EL (cell line): ENCODE results near the gene CLIC5.

ENCODE experiments used
- DNase-seq: peaks from one replicate; pipeline ENCODE4 v3.0.0-alpha.2; 2016

The CLIC5 gene

GRCh38 chr6:45990162-45990561 lies 25.5 kb downstream of the CLIC5 start:
- DNase-seq: no peak

DNA sequence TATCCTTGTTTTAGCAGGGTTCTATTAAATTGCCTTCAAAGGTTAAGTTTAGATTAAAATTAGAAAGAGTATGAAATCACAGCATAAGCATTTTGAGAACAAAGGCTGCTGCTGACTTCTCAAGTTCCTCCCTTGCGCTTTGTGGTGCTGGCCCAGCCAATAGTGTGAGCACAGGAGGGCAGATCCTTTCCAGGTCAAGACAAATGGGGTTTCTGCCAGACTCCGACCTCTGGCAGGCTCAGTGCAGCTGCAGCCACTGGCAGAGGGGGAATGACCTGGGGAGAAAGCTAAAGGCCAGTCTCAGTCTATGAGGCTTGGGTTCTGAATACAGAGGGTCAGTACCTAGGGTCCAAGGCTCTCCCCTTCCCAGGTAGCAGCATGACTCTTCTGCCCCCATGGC lies 27.0 kb downstream of the CLIC5 start:
- DNase-seq: no peak

GRCh38 chr6:45987856-45988255 lies 27.8 kb downstream of the CLIC5 start:
- no peak for DNase-seq

- DNase-seq: peak; percentile 2
These were observed 28.9 kb downstream of the CLIC5 start for GRCh38 chr6:45986746-45987274.

GRCh38 chr6:45984788-45985425 lies 30.8 kb downstream of the CLIC5 start:
- DNase-seq: no peak

DNA sequence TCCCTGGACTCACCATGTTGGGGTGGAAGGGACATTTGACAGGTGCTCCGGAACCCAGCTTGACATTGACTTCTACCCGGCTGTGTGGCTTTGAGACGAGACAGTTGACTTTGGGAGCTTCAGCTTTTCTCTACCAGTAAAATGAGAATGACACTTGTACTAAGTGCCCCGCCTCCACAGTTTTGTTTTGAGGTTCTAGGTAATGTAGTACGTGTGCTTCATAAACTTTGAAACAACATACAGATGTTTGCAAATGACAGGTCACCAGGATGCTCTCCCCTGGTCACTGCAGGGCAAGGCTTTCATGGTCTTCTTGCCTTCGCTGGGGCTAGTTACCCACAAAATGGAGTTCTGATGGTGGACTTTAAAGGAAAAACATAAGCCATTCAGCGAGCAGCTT lies 31.3 kb downstream of the CLIC5 start:
- DNase-seq: no peak

- DNase-seq: no peak
These were observed 32.6 kb downstream of the CLIC5 start for GRCh38 chr6:45983062-45983461.

DNA sequence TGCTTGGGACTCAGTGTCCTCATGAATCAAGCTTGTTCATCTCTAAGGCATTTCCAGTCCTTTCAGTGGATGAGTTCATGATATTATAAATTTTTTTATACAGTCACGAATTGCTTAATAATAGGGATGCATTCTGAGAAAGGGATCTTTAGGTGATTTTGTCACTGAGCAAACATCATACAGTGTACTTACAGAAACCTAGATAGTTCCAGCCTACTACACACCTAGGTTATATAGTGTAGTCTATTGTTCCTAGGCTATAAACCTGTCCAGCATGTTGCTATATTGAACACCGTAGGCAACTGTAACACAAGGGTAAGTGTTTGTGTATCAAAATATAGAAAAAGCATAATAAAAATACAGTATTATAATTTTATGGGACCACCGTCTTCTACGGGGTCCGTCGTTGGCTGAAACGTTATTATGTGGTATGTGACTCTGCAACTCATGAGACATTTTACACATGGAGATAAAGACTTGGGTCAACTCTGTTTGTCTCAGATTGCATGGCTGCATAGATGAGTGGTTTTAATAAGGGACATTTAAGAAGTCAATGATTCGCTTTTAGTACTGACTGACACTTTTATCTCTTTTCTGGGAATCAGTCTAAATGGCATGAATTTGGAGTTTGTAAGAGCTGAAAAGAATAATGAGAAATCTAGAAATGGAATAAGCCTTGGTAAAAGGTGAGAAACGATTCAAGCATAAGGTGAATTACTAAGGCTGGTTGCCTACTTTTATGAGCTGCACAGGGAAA lies 33.2 kb downstream of the CLIC5 start:
- no peak for DNase-seq

DNA sequence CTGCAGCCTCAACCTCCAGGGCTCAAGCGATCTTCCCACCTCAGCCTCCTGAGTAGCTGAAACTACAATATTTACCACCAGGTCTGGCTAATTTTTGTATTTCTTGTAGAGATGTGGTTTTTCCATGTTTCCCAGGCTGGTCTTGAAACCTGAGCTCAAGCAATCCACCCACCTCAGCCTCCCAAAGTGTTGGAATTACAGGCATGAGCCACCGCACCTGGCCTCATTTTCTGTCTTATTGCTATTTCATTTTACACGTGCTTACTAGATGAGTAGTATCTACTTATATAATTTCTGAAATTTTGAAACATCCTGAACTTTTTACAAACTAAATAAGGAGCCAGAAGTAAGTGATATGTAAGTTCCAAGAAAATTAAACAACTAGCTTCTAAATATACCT lies 34.6 kb downstream of the CLIC5 start:
- DNase-seq: no peak

DNA sequence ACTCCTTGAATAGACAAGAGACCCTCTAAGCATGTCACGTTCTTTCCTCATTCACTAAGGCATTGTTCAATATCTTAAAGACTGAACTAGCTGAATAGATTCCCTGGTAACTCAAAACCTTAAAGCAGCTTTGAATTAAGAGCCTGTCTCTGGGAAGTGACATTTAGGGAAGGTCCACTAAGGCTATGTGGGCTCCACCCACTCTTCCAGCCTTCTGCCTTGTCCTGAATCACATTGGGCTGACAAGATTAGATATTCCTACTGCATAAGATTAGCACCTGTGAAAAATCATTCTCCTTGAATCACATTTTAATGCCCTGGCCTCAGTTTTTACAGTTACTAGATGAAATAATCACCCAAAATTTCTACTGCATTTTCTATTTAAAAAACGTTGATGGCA lies 36.3 kb downstream of the CLIC5 start:
- DNase-seq: no peak

- no peak for DNase-seq
These were observed 41.1 kb downstream of the CLIC5 start for GRCh38 chr6:45974596-45974995.

GRCh38 chr6:45972795-45973503 lies 42.7 kb downstream of the CLIC5 start:
- no peak for DNase-seq

GRCh38 chr6:45971287-45971686 lies 44.4 kb downstream of the CLIC5 start:
- DNase-seq: no peak

- DNase-seq: no peak
These were observed 45.3 kb downstream of the CLIC5 start for GRCh38 chr6:45970326-45970725.

DNA sequence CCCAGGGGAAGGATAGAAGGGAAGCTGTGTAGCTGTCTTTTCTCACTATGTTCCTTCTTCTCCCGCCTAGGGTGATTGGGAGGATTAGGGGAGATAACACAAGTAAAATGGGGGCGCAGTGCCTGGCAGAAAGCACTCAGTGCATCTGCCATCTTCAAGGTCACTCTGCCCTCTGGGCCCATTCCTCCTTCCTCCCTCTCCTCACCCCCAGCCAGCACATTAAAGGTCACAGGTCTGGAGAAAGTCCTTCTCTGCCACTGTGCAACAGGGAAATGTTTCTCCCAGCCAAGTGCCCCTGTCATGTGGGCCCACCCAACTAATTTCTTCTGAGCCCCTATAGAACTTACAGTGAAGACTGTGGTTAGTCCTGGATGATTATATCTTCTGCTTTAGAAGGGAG lies 45.8 kb downstream of the CLIC5 start:
- no peak for DNase-seq

DNA sequence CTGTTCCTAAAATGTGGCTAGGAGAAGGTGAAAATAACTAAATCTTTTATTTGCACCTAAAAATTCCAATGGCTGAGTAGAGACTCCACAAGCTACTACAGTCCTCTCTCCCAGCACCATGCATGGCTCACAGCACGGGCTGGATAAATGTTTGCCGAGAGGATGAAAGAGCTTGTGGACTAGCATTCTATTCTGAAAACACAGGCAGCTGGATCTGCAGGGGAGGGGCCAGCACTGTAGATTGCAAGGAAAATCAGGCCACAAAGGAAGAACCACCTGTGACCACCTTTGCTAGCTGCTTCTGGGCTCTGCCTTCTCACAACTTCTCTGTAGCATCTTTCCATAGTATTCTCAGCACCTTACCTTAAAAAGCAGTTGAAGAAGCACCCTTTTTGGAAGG lies 46.6 kb downstream of the CLIC5 start:
- DNase-seq: no peak

DNA sequence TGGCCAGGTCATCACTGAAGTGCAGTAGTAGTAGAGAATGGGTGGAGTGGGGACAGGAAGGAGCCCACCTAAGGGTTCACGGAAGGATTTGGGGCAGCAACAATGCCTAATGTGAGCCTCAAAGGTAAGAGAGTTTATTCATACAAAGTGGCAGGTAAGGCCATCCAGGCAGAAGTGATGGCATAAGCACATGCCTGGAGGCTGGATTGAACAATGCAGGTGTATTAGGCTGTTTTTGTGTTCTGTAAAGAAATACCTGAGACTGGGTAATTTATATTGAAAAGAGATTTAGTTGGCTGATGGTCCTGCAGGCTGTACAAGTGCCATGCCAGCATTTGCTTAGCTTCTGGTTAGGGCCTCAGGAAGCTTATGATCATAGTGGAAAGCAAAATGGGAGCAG lies 48.3 kb downstream of the CLIC5 start:
- no peak for DNase-seq

- DNase-seq: no peak
These were observed 48.9 kb downstream of the CLIC5 start for GRCh38 chr6:45966797-45967196.

DNA sequence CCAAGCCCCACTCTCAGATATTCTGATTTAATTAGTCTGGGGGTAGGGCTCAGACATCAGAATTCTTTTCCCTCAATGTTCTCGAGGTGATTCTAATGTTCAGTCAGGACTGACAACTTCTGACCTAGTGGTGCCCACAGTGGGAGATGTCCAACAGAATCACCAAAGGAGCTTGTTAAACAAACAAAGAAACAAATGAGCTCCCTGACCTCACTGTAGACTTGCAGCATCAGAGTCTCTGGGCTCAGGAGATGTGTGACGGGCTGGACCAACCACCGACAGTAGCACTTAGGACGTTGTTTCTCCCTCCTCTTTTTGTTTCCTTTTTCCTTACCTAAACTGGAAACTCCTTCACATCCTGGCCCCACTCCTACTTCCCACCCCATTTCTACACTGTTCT lies 49.3 kb downstream of the CLIC5 start:
- no peak for DNase-seq

DNA sequence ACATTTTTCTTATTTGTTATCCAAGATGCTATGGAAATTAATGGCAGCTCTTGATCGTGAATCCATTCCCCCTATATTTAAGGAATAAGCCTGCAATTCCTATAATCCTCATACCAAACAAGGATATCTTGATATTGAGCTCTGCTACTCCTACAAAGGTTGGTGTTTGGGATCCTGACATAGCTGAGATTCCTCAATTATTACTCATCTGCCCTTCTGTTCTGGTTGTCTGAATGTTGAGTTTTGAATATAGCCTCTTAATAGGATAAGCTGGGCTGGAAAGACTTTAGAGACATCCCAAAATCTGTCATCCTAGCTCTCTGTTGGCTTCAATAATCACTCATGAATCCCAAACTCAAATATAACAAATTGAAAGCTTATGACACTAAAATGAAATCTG lies 49.9 kb downstream of the CLIC5 start:
- peak; percentile 77 for DNase-seq

- peak; percentile 11 for DNase-seq
These were observed 50.7 kb downstream of the CLIC5 start for GRCh38 chr6:45965007-45965406.

DNA sequence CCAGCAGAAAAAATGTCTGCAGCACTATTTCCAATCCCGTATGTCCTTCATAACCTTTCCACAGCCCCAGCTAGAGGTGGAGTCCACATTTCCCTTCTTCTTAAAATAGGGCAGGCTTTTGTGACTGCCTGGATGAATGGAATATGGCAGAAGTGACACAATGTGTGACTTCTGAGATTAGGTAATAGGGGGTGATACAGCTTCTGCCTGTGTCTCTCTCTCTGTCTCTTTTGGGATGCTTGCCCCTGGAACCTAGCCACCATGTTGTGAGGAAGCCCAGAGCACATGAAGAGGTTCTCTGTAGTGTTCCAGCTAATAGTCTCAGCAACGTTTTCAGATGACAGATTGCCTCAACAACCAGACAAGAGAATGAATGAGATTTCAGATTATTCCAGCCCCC lies 51.4 kb downstream of the CLIC5 start:
- DNase-seq: no peak

DNA sequence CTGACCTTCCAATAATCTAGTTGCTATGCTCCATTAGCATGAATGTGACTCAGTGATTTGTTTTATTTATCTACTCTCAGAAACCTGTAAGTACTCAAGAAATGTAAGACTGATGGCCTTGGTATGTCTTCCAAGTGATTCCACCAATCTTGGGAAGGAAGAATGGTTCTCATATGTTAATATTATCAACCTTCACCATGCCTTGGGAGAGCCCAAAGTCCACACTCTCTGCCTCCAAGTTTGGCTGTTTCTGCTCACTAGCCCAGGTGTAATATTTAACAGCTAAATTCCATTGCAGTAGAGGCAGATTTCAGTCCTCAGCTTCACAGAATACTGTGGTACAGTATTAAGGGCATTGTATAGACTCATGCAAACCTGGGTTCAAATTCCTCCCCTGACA lies 51.8 kb downstream of the CLIC5 start:
- DNase-seq: no peak

DNA sequence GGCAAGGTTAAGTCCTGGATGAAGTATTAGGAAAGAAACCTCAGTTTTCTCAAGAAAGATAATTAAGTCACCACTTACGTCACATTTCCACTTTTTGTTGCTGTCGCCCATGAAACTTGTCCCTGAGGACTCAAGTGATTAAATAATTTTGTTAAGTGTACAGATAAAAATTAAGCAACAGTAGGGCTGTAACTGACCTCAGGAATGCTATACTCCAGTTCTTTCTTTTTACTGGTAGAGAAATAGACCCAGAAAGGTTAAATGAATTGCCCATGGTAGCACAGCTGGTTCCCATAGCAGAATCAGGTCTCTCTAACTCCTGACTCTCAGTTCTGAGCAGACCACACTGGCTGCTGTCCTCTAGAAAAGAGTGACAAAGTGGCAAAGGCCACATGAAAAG lies 54.5 kb downstream of the CLIC5 start:
- no peak for DNase-seq
